Keratinocyte (primary cell): Measurements from ENCODE around the gene STXBP3. TPM values are rescaled to one million over a fixed set of nuclear protein-coding genes. Genes with fewer than 3 reads are reported as not detected.
"Not testable (repeated sequence)": the region's sequence is repeated elsewhere in the genome, so short reads cannot be mapped to it uniquely, and the experiment has no call there.

Experiments
- DNase-seq: peaks from one replicate; pipeline ENCODE4 v3.0.0-alpha.2; 2011; ENCODE audit warnings: low read depth, missing footprints, low spot score
- FAIRE-seq: peaks from 2 replicates; lab custom pipeline; 2011; peaks lifted over from hg19 to GRCh38; lab: Jason Lieb, UNC
- H2AFZ ChIP-seq: 2 replicates; pipeline ENCODE4 v1.6.0; 2012; ENCODE audit warnings: low read length, control low read depth, inconsistent platforms; ENCODE audit not compliant: control insufficient read depth
- H3K27ac ChIP-seq: 2 replicates; pipeline ENCODE4 v1.5.1; 2011; ENCODE audit warnings: low read length; ENCODE audit not compliant: control insufficient read depth, insufficient read depth
- H3K27me3 ChIP-seq: 3 replicates; pipeline ENCODE4 v1.6.0; 2011; ENCODE audit warnings: low read length; ENCODE audit not compliant: control insufficient read depth, insufficient read depth; ENCODE audit errors: extremely low read depth
- H3K36me3 ChIP-seq, 2 experiments: 2 replicates in 1 of 2; 3 replicates in 1 of 2; pipeline ENCODE4 v1.5.1; 2011; ENCODE audit warnings: low read length in 2 of 2, mild to moderate bottlenecking in 1 of 2; ENCODE audit not compliant: control insufficient read depth in 2 of 2, insufficient read depth in 2 of 2; ENCODE audit errors: extremely low read depth in 1 of 2
- H3K4me1 ChIP-seq: 3 replicates; pipeline ENCODE4 v1.5.1; 2011; ENCODE audit warnings: low read length; ENCODE audit not compliant: control insufficient read depth, insufficient read depth; ENCODE audit errors: extremely low read depth
- H3K4me2 ChIP-seq: 3 replicates; pipeline ENCODE4 v1.6.0; 2011; ENCODE audit warnings: low read depth, low read length; ENCODE audit not compliant: control insufficient read depth, insufficient read depth; ENCODE audit errors: extremely low read depth
- H3K4me3 ChIP-seq, 3 experiments: fragments of 200-600 bp in 1 of 3; sonication (generic) in 1 of 3; 2 replicates in 2 of 3; 3 replicates in 1 of 3; pipeline ENCODE4 v1.5.1; 2011 to 2016; ENCODE audit warnings: low read length in 3 of 3, mild to moderate bottlenecking in 3 of 3, control low read depth in 2 of 3, inconsistent platforms in 1 of 3, low read depth in 1 of 3, mixed read lengths in 1 of 3, mixed run types in 1 of 3, moderate library complexity in 1 of 3; ENCODE audit not compliant: control insufficient read depth in 2 of 3, insufficient read depth in 2 of 3; ENCODE audit errors: extremely low read depth in 1 of 3
- H3K79me2 ChIP-seq: 2 replicates; pipeline ENCODE4 v1.6.0; 2012; ENCODE audit warnings: low read length; ENCODE audit not compliant: control insufficient read depth, insufficient read depth
- H3K9ac ChIP-seq: 3 replicates; pipeline ENCODE4 v1.6.0; 2011; ENCODE audit warnings: low read length; ENCODE audit not compliant: control insufficient read depth, insufficient read depth; ENCODE audit errors: extremely low read depth
- H3K9me1 ChIP-seq: 3 replicates; pipeline ENCODE4 v1.6.0; 2011; ENCODE audit warnings: low read length; ENCODE audit not compliant: control insufficient read depth, insufficient read depth; ENCODE audit errors: extremely low read depth
- H3K9me3 ChIP-seq: 2 replicates; pipeline ENCODE4 v1.5.1; 2012; ENCODE audit warnings: low read depth, low read length; ENCODE audit not compliant: control insufficient read depth
- H4K20me1 ChIP-seq: 3 replicates; pipeline ENCODE4 v1.6.0; 2011; ENCODE audit warnings: low read length; ENCODE audit not compliant: control insufficient read depth, insufficient read depth; ENCODE audit errors: extremely low read depth
- CTCF ChIP-seq, 3 experiments: IDR thresholded peaks in 1 of 3; conservative IDR thresholded peaks in 1 of 3; optimal IDR thresholded peaks in 1 of 3; 2 replicates in 2 of 3; 3 replicates in 1 of 3; pipeline versions ENCODE3 to v1.5.1; 2011; ENCODE audit warnings: low read length in 3 of 3, mild to moderate bottlenecking in 3 of 3, moderate library complexity in 2 of 3, control low read depth in 1 of 3, inconsistent platforms in 1 of 3; ENCODE audit not compliant: insufficient read depth in 2 of 3; ENCODE audit errors: extremely low read depth in 1 of 3
- EZH2 ChIP-seq: IDR thresholded peaks from one replicate; pipeline ENCODE4 v1.6.1; 2012; ENCODE audit warnings: inconsistent platforms, mild to moderate bottlenecking, low read length, moderate library complexity
- dilution Hi-C: fragments of 300-500 bp; cut with MboI; formaldehyde crosslinking; loops from one replicate; pipeline ENCODE4 v1.7.0; 2020; ENCODE audit warnings: low sequenced_read_pairs; ENCODE audit not compliant: extremely low pct_ligation_motif_present
- polyA plus RNA-seq, 5 experiments: library from polyadenylated mRNA; depleted of rRNA in 3 of 5; stranded (reverse) in 3 of 5; stranded (forward) in 1 of 5; unstranded in 1 of 5; fragments of >200 nt; gene quantifications; 1 replicate in 1 of 5; 2 replicates in 3 of 5; 3 replicates in 1 of 5; pipeline versions ENCODE4 v1.2.1 to v1.2.3, GENCODE V29; 2011 to 2012; ENCODE audit warnings: missing spikeins in 2 of 5, low read depth in 1 of 5, low replicate concordance in 1 of 5

STXBP3 gene
- polyA plus RNA-seq, 1 donor (not counting 4 experiments of a cell fraction or from before 2014, with no cell fraction given), result 36.3 TPM

GRCh38 chr1:108779455-108779854, 33.0 kb downstream of the STXBP3 start:
- DNase-seq, result no peak
- no peaks in the 10 kb centered on the region for H3K79me2 ChIP-seq
- H3K4me1 ChIP-seq, result peaks cover 4% of the 10 kb centered on the region
- TF ChIP-seq EZH2 (no peak), CTCF (optimal IDR thresholded peaks at IDR 0.05 in 1 of 3, IDR thresholded peaks at IDR 0.05 in 1 of 3, conservative IDR thresholded peaks at IDR 0.05 in 1 of 3; ENCODE audit: extremely low read depth in 1 of 3, insufficient read depth in 2 of 3, low read length in 3 of 3) (no peak)
- H3K4me2 ChIP-seq, result no peak overlapping the region
- no peaks in the 10 kb centered on the region for H3K9me1 ChIP-seq
- dilution Hi-C loops, result loop anchor here (25.0 kb wide), 1 partner anchor 133 kb away; no protein-coding TSS in a partner anchor
- H3K9ac ChIP-seq, result no peak overlapping the region
- no peak for FAIRE-seq
- H3K4me3 ChIP-seq, result no peak overlapping the region
- H4K20me1 ChIP-seq, result no peaks in the 10 kb centered on the region
- no peaks in the 10 kb centered on the region for H3K27me3 ChIP-seq
- H3K9me3 ChIP-seq, result no peaks in the 10 kb centered on the region
- H3K27ac ChIP-seq, result no peak overlapping the region
- H2AFZ ChIP-seq, result no peak overlapping the region
- peaks cover 4% of the 10 kb centered on the region in 2 experiments for H3K36me3 ChIP-seq

- Histone ChIP-seq H3K27ac (no peak overlapping the region), H3K9me3 (peaks cover 9% of the 10 kb centered on the region), H3K9me1 (no peaks in the 10 kb centered on the region), H3K9ac (no peak overlapping the region), H3K27me3 (no peaks in the 10 kb centered on the region), H3K4me2 (no peak overlapping the region), H2AFZ (no peak overlapping the region), H3K36me3 (peaks cover 10 to 13% of the 10 kb centered on the region in 2 experiments), H4K20me1 (no peaks in the 10 kb centered on the region), H3K4me3 (no peak overlapping the region), H3K4me1 (peaks cover 4% of the 10 kb centered on the region), H3K79me2 (no peaks in the 10 kb centered on the region)
- dilution Hi-C loops, result loop anchor here (25.0 kb wide), 1 partner anchor 131 kb away; no protein-coding TSS in a partner anchor
- DNase-seq (no peak), FAIRE-seq (no peak)
- TF ChIP-seq CTCF (optimal IDR thresholded peaks at IDR 0.05 in 1 of 3, IDR thresholded peaks at IDR 0.05 in 1 of 3, conservative IDR thresholded peaks at IDR 0.05 in 1 of 3; ENCODE audit: extremely low read depth in 1 of 3, insufficient read depth in 2 of 3, low read length in 3 of 3) (no peak), EZH2 (no peak)
These were observed 34.6 kb downstream of the STXBP3 start for GRCh38 chr1:108780937-108781574.

GRCh38 chr1:108781575-108781944, 35.1 kb downstream of the STXBP3 start:
- H3K9ac ChIP-seq, H3K27me3 ChIP-seq, DNase-seq, FAIRE-seq, H3K4me1 ChIP-seq, H3K4me2 ChIP-seq, H3K4me3 ChIP-seq, H2AFZ ChIP-seq, H3K9me1 ChIP-seq, H3K79me2 ChIP-seq, H3K27ac ChIP-seq, H4K20me1 ChIP-seq: not testable (repeated sequence)
- H3K36me3 ChIP-seq, result peaks cover 11 to 16% of the 10 kb centered on the region in 2 experiments
- H3K9me3 ChIP-seq, result peaks cover 11% of the 10 kb centered on the region
- dilution Hi-C loops, result loop anchor here (25.0 kb wide), 1 partner anchor 131 kb away; no protein-coding TSS in a partner anchor
